ENCODE results near the gene MAP1LC3B. TPM values are rescaled to one million over a fixed set of nuclear protein-coding genes. Genes with fewer than 3 reads are reported as not detected.
A peak's percentile ranks its signal among the peaks of the same experiment; 100 is the strongest.

The MAP1LC3B gene
- total RNA-seq, 3 donors from 2014 or later: 66.5 to 82.9 (median 67.3) TPM

- H3K4me3 ChIP-seq: no peak overlapping the region
- no peak for TF ChIP-seq CTCF (IDR thresholded peaks at IDR 0.05)
- H3K36me3 ChIP-seq (ENCODE audit: low read depth): no peaks in the 10 kb centered on the region
- H3K4me1 ChIP-seq (ENCODE audit: low read depth): no peaks in the 10 kb centered on the region
- no peaks in the 10 kb centered on the region for H3K9me3 ChIP-seq
- no peak for ATAC-seq
- peak in 1 of 3 donors; percentile 8 for DNase-seq
- intact Hi-C loops (cut with DNase I, micrococcal nuclease): no loop called here
Measured at GRCh38 chr16:87441886-87442580, 49.9 kb downstream of the MAP1LC3B start.

- TF ChIP-seq CTCF (IDR thresholded peaks at IDR 0.05): no peak
- no peak for ATAC-seq
- H3K9me3 ChIP-seq: no peaks in the 10 kb centered on the region
- no peaks in the 10 kb centered on the region for H3K4me1 ChIP-seq (ENCODE audit: low read depth)
- no peaks in the 10 kb centered on the region for H3K36me3 ChIP-seq (ENCODE audit: low read depth)
- DNase-seq: no peak
- H3K4me3 ChIP-seq: no peak overlapping the region
- intact Hi-C loops (cut with DNase I, micrococcal nuclease): no loop called here
Measured at GRCh38 chr16:87442581-87442966, 50.4 kb downstream of the MAP1LC3B start.

GRCh38 chr16:87443016-87443415 is 50.9 kb downstream of the MAP1LC3B start:
- Histone ChIP-seq H3K4me3 (no peak overlapping the region), H3K36me3 (ENCODE audit: low read depth) (no peaks in the 10 kb centered on the region), H3K4me1 (ENCODE audit: low read depth) (no peaks in the 10 kb centered on the region), H3K9me3 (no peaks in the 10 kb centered on the region)
- no peak for TF ChIP-seq CTCF (IDR thresholded peaks at IDR 0.05)
- intact Hi-C loops (cut with DNase I, micrococcal nuclease): no loop called here
- DNase-seq (no peak), ATAC-seq (no peak)

GRCh38 chr16:87443964-87444363 is 51.8 kb downstream of the MAP1LC3B start:
- no peaks in the 10 kb centered on the region for H3K4me1 ChIP-seq (ENCODE audit: low read depth)
- no peak for DNase-seq
- TF ChIP-seq CTCF (IDR thresholded peaks at IDR 0.05): no peak
- no peaks in the 10 kb centered on the region for H3K9me3 ChIP-seq
- H3K36me3 ChIP-seq (ENCODE audit: low read depth): no peaks in the 10 kb centered on the region
- intact Hi-C loops (cut with DNase I, micrococcal nuclease): no loop called here
- ATAC-seq: no peak
- no peak overlapping the region for H3K4me3 ChIP-seq

- H3K36me3 ChIP-seq (ENCODE audit: low read depth): no peaks in the 10 kb centered on the region
Measured at GRCh38 chr16:87445486-87445885, 53.4 kb downstream of the MAP1LC3B start.

More at GRCh38 chr16:87445486-87445885, 53.4 kb downstream of the MAP1LC3B start:
- DNase-seq (no peak), ATAC-seq (no peak)
- no peaks in the 10 kb centered on the region for H3K4me1 ChIP-seq (ENCODE audit: low read depth)
- no peaks in the 10 kb centered on the region for H3K9me3 ChIP-seq
- intact Hi-C loops (cut with DNase I, micrococcal nuclease): no loop called here
- no peak overlapping the region for H3K4me3 ChIP-seq
- no peak for TF ChIP-seq CTCF (IDR thresholded peaks at IDR 0.05)
